Breast epithelium (tissue), 3 donors: ENCODE measurements around the gene GULP1.

ENCODE experiments used
- POLR2A ChIP-seq: fragments of 450-650 bp; IDR thresholded peaks from one replicate; pipeline ENCODE4 v1.6.1; 2016; ENCODE audit warnings: antibody characterized with exemption, mild to moderate bottlenecking, moderate library complexity
- POLR2AphosphoS5 ChIP-seq, 3 donors: sonication (generic); formaldehyde crosslinking; IDR thresholded peaks; one replicate each; pipeline ENCODE4 v1.6.1; 2017; ENCODE audit warnings: antibody characterized with exemption in 3 of 3
- TF ChIP-seq, protein P1 (sequence below), 3 donors: fragments of 450-650 bp; IDR thresholded peaks; one replicate each; pipeline ENCODE4 v1.5.1; 2016 to 2017; ENCODE audit warnings: antibody characterized with exemption in 3 of 3, mild to moderate bottlenecking in 3 of 3, moderate library complexity in 3 of 3

DNA sequence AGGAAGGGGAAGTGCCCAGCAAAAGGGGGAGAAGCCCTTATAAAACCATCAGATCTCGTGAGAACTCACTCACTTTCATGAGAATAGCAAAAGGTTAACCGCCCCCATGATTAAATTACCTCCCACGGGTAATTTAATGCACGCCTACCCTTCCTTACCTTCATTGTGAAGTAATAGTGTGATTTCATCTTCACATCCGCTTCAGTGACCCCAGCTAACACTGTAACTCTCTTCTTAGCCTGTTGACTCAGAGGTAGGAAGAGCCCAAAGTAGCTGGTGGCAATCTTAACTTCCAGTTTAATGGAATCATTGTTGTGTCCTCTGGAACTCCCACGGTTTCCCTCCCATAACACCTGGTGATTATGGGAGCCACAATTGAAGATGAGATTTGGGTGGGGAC lies 120.5 kb downstream of the GULP1 start:
- TF ChIP-seq, protein P1, sequence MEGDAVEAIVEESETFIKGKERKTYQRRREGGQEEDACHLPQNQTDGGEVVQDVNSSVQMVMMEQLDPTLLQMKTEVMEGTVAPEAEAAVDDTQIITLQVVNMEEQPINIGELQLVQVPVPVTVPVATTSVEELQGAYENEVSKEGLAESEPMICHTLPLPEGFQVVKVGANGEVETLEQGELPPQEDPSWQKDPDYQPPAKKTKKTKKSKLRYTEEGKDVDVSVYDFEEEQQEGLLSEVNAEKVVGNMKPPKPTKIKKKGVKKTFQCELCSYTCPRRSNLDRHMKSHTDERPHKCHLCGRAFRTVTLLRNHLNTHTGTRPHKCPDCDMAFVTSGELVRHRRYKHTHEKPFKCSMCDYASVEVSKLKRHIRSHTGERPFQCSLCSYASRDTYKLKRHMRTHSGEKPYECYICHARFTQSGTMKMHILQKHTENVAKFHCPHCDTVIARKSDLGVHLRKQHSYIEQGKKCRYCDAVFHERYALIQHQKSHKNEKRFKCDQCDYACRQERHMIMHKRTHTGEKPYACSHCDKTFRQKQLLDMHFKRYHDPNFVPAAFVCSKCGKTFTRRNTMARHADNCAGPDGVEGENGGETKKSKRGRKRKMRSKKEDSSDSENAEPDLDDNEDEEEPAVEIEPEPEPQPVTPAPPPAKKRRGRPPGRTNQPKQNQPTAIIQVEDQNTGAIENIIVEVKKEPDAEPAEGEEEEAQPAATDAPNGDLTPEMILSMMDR (IDR thresholded peaks at IDR 0.05): no peak
- TF ChIP-seq POLR2A (no peak), POLR2AphosphoS5 (IDR thresholded peaks at IDR 0.05) (no peak)
